ENCODE data around the gene ZBTB16.
A peak's percentile ranks its signal among the peaks of the same experiment; 100 is the strongest.

DNA sequence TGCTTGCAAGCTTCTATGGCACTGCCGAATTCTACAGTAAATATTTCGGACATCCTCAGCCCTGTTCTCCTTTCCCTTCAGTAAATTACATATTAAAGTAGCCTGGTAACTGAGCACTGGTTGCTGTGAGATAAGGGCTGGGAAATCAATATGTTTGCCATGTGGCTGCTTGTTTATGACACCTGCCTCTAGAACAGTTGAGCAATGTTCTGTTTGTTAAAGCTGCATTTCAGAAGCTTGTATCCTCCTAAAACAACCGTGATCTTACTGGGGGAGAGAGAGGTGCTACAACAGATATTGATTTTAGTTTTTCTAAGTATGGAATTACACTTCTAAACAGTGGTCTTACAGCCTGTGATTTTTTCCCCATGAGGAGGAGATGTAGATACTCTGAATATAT, 39.4 kb downstream of the ZBTB16 start:
- TF ChIP-seq CTCF (tag by site-specific recombination; IDR thresholded peaks at IDR 0.05): no peak
- TF ChIP-seq ZNF24 (tag by site-specific recombination; IDR thresholded peaks at IDR 0.05): no peak
- no peak for TF ChIP-seq ZNF280C (tag by site-specific recombination; IDR thresholded peaks at IDR 0.05)
- TF ChIP-seq ZNF121 (tag by site-specific recombination; IDR thresholded peaks at IDR 0.05): no peak
- TF ChIP-seq, protein P1, sequence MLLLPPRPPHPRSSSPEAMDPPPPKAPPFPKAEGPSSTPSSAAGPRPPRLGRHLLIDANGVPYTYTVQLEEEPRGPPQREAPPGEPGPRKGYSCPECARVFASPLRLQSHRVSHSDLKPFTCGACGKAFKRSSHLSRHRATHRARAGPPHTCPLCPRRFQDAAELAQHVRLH (tag by site-specific recombination; IDR thresholded peaks at IDR 0.05): no peak
- no peak for TF ChIP-seq ZNF768 (tag by site-specific recombination; IDR thresholded peaks at IDR 0.05)
- 0 out of 2 replicates have a peak, but pooled peaks have one; percentile 24 for TF ChIP-seq TRIM28 (IDR thresholded peaks at IDR 0.05; ENCODE audit: borderline replicate concordance, low read length)
- TF ChIP-seq ZNF677 (tag by site-specific recombination; IDR thresholded peaks at IDR 0.05): no peak
- TF ChIP-seq INSM2 (tag by site-specific recombination; IDR thresholded peaks at IDR 0.05): no peak
- peak; percentile 86 for TF ChIP-seq FEZF1 (tag by site-specific recombination; IDR thresholded peaks at IDR 0.05)
- TF ChIP-seq ZBTB1 (tag by site-specific recombination; IDR thresholded peaks at IDR 0.05): no peak
- no peak for TF ChIP-seq ZNF324 (tag by site-specific recombination; IDR thresholded peaks at IDR 0.05)
- TF ChIP-seq ZNF621 (tag by site-specific recombination; IDR thresholded peaks at IDR 0.05): no peak
- TF ChIP-seq ZNF174 (tag by site-specific recombination; IDR thresholded peaks at IDR 0.05): no peak

Data from HEK293 (cell line).